Heart left ventricle (tissue), 13 donors: Measurements from ENCODE around the gene CCL21.

ENCODE experiments used
- CTCF ChIP-seq, 12 donors: fragments of 200-600 bp; sonication (generic) in 4 of 12; IDR thresholded peaks; one replicate each; pipeline versions ENCODE4 v1.5.0 to v1.8.0; 2018 to 2022; ENCODE audit warnings: antibody characterized with exemption in 12 of 12, mild to moderate bottlenecking in 5 of 12
- POLR2A ChIP-seq, 2 donors: fragments of 450-650 bp; IDR thresholded peaks; one replicate each; pipeline ENCODE4 v1.6.1; 2017; ENCODE audit warnings: antibody characterized with exemption in 2 of 2, mild to moderate bottlenecking in 2 of 2, moderate library complexity in 2 of 2
- donor health status: ischemic (EF 13 %, LVEDD 7.1; RV severe dilation, severe dysfunction).
- donor health status: DM: no; HTN: yes; CAD: no.
- donor health status: DM: no; HTN: no; CAD: no.
- donor health status: ischemic (EF 25% LVEDD 6.9; RV normal size, moderate dysfunction).
- donor health status: ischemic (EF 25% LVEDD 5.7; RV mildly dilated, moderate dysfunction).
- donor health status: ischemic (EF 35%, LVEDD 5.7; RV mildly dilated, moderate dysfunction).
- donor health status: nonischemic (EF 11% LVEDD 7.7; RV severe dilation, severe dysfunction).
- donor health status: DM: yes; HTN: yes; CAD: no.
- donor health status: PGD.
- donor health status: ischemic (EF 29% LVEDD 5.4; RV normal size, mild dysfunction).
- donor health status: nonischemic (EF 23%, LVEDD 6.1; RV moderate dilation, normal function).

GRCh38 chr9:34690983-34691935, 18.7 kb downstream of the CCL21 start, which contains the start of gene CCL19:
- TF ChIP-seq CTCF (IDR thresholded peaks at IDR 0.05) (no peak), POLR2A (IDR thresholded peaks at IDR 0.05) (no peak)
